ENCODE results near the gene GAL3ST3. TPM values are rescaled to one million over a fixed set of nuclear protein-coding genes. Genes with fewer than 3 reads are reported as not detected.
"Not testable (repeated sequence)": the region's sequence is repeated elsewhere in the genome, so short reads cannot be mapped to it uniquely, and the experiment has no call there.

The GAL3ST3 gene
- under 1 TPM; 0.14 to 0.44 TPM for total RNA-seq

- Mint-ChIP-seq H3K36me3 (peaks cover 10% of the 10 kb centered on the region), H3K27me3 (peaks cover 14% of the 10 kb centered on the region), H3K4me1 (peaks cover 28% of the 10 kb centered on the region), H3K4me3 (peak within 1 kb of the TSS; percentile 10), H3K27ac (no peak within 1 kb of the TSS), H3K9me3 (no peaks in the 10 kb centered on the region)
- DNase-seq (no peak), ATAC-seq (ENCODE audit: low read depth) (no peak)
- POLR2A ChIA-PET, result interaction anchor here (1.0 to 1.8 kb wide), 2 partner anchors 10 to 46 kb away, joined by 5 to 6 read pairs; partner anchors contain the start of genes BANF1 and EIF1AD
These were observed at the start of gene GAL3ST3 for GRCh38 chr11:66048547-66049323. Gene GAL3ST3, minus strand, starts transcription at chr11:66049161. Its CDS starts 3,746 bp downstream, at chr11:66045415.

DNA sequence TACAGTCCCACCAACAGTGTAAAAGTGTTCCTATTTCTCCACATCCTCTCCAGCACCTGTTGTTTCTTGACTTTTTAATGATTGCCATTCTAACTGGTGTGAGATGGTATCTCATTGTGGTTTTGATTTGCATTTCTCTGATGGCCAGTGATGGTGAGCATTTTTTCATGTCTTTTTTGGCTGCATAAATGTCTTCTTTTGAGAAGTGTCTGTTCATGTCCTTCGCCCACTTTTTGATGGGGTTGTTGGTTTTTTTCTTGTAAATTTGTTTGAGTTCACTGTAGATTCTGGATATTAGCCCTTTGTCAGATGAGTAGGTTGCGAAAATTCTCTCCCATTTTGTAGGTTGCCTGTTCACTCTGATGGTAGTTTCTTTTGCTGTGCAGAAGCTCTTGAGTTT lies 43.2 kb upstream of the GAL3ST3 start:
- H3K4me1 Mint-ChIP-seq, result peaks cover 11% of the 10 kb centered on the region
- H3K4me3 Mint-ChIP-seq; H3K27ac Mint-ChIP-seq; ATAC-seq (ENCODE audit: low read depth); DNase-seq; H3K27me3 Mint-ChIP-seq; POLR2A ChIA-PET; H3K9me3 Mint-ChIP-seq: not testable (repeated sequence)
- peaks cover 30% of the 10 kb centered on the region for H3K36me3 Mint-ChIP-seq

DNA sequence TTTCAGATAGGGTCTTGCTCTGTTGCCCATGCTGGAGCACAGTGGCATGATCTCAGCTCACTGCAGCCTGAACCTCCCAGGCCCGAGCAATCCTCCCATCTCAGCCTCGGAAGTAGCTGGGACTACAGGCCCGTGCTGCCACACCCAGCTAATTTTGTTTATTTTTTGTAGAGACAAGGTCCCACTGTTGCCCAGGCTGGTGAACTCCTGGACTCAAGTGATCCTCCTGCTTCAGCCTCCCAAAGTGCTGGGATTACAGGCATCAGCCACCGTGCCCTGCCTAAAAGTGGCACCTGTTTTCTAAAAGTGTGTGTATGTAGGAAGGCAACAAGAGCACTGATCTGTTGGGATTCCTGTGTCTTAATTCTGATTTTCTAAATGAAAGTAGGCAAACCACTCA lies 41.3 kb upstream of the GAL3ST3 start:
- no peak for ATAC-seq (ENCODE audit: low read depth)
- H3K27me3 Mint-ChIP-seq, result no peaks in the 10 kb centered on the region
- no peak overlapping the region for H3K4me3 Mint-ChIP-seq

DNA sequence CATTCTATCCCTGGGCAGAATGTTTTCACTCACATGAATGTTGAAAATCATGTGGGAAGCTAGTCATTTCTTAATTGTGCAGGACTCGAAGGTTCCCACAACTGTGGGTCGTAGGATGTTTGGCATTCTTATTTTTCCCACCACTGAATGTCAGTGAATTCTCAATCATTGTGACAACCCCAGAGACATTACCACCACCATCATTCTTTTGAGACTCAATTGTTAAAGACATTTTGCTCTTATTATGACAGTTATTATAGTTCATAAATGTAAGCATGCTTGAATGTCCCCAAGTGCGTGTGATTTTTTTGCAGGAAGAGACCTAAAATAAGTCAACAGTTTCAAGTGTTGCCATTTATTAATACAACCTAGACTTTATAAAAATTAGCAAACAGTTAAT lies 40.1 kb upstream of the GAL3ST3 start:
- Mint-ChIP-seq H3K9me3 (no peaks in the 10 kb centered on the region), H3K4me3 (no peak overlapping the region), H3K4me1 (peaks cover 13% of the 10 kb centered on the region), H3K27me3 (no peaks in the 10 kb centered on the region), H3K27ac (no peak overlapping the region), H3K36me3 (peaks cover 28% of the 10 kb centered on the region)
- POLR2A ChIA-PET, result interaction anchor here (0.8 kb wide), 1 partner anchor 37 kb away, joined by 3 read pairs; the partner anchor contains the start of gene SF3B2
- ATAC-seq (ENCODE audit: low read depth), result no peak
- no peak for DNase-seq

More for the DNA sequence above, 41.3 kb upstream of the GAL3ST3 start:
- Mint-ChIP-seq H3K36me3 (peaks cover 28% of the 10 kb centered on the region), H3K4me1 (peaks cover 8% of the 10 kb centered on the region), H3K27ac (no peak overlapping the region), H3K9me3 (no peaks in the 10 kb centered on the region)
- POLR2A ChIA-PET, result interaction anchor here (0.7 kb wide), 1 partner anchor 88 kb away, joined by 4 read pairs; the partner anchor contains the start of gene EIF1AD
- no peak for DNase-seq

DNA sequence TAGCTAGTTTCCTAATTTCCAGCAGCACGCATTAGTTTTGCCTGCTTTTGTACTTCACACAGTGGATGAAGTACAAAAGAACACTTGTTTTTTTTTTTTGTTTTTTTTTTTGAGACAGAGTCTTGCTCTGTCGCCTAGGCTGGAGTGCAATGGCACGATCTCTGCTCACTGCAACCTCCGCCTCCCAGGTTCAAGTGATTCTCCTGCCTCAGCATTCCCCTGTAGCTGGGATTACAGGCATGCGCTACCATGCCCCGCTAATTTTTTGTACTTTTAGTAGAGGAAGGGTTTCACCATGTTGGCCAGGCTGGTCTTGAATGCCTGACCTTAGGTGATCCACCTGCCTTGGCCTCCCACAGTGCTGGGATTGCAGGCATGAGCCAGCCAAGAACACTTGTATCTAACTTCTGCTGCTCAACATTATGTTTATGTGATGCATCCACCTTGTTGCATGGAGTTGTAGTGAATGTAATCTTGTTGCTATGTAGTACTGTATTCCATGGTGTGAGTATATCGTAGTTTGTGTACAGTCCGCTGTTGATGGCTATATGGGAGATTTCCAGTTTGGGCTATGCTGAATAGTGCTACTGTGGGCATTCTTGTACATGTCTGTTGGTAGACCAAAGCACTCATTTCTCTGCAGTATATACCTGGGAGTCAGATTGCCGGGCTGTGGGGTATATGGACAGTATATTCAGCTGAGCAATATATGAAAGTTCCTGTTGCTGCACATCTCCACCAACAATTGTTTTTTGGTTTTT lies 38.4 kb upstream of the GAL3ST3 start:
- no peak overlapping the region for H3K4me3 Mint-ChIP-seq
- no peaks in the 10 kb centered on the region for H3K9me3 Mint-ChIP-seq
- ATAC-seq (ENCODE audit: low read depth) (no peak), DNase-seq (no peak)
- POLR2A ChIA-PET, result no interaction called here
- peaks cover 23% of the 10 kb centered on the region for H3K4me1 Mint-ChIP-seq
- H3K27ac Mint-ChIP-seq, result no peak overlapping the region
- no peaks in the 10 kb centered on the region for H3K27me3 Mint-ChIP-seq
- peaks cover 24% of the 10 kb centered on the region for H3K36me3 Mint-ChIP-seq

DNA sequence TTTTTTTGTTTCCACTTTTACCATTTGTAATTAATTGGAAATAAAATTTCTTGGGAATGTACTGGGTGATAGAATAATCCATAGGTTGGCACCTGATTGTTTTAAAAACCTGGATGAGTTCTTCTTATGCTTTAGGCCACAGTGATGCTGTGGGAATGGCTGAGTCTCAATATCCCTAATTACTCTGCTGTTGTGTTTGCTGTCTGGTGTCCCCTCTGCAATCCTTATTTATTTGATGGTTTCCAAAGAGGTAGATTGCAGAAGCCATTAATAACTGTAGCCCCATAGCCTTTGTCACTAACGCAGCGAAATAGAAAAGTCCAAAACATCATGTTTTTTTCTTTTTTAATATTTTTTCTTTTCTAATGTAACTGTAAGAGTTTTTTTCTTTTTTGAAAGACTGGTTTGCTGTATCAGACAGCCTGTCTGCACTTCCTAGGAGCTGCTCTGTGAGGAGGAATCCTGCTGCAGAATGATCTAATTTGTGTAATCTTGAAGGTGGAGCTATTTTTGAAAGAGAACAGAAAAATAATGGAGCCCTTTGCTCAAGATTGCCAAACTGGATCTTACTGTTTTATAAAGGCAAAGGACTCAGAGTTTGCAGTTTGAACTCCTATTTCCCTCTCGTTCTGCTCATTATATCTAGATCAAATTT lies 36.0 kb upstream of the GAL3ST3 start:
- H3K4me1 Mint-ChIP-seq, result peaks cover 44% of the 10 kb centered on the region
- no peaks in the 10 kb centered on the region for H3K9me3 Mint-ChIP-seq
- no peak overlapping the region for H3K27ac Mint-ChIP-seq
- ATAC-seq (ENCODE audit: low read depth), result no peak
- POLR2A ChIA-PET, result interaction anchor here (0.6 to 1.5 kb wide), 3 partner anchors 11 to 44 kb away, joined by 3 to 5 read pairs (median 3); no protein-coding TSS in a partner anchor
- H3K36me3 Mint-ChIP-seq, result peaks cover 10% of the 10 kb centered on the region
- H3K27me3 Mint-ChIP-seq, result no peaks in the 10 kb centered on the region
- no peak overlapping the region for H3K4me3 Mint-ChIP-seq
- no peak for DNase-seq

DNA sequence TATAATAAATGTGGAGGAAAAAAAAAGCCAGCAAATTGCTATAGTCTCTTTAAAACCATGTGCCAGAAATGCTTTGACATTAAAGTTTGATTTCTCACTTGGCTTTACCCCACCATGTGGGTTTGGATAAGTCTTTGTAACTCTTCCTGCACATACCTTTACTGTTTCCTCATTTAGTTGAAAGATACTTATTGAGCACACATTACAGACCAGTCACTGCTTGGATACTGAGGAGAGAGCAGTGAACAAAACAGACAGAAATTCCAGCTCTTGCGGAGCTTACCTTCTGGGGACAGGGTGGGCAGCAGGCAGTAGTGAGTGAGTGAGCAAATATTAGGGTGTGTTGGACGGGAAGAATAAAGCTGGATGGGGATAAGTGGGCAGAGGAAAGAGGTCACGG lies 34.8 kb upstream of the GAL3ST3 start:
- H3K4me1 Mint-ChIP-seq, result peaks cover 52% of the 10 kb centered on the region
- POLR2A ChIA-PET, result no interaction called here
- no peak overlapping the region for H3K4me3 Mint-ChIP-seq

GRCh38 chr11:66082946-66083698 lies 34.2 kb upstream of the GAL3ST3 start:
- Mint-ChIP-seq H3K27me3 (no peaks in the 10 kb centered on the region), H3K4me1 (peaks cover 56% of the 10 kb centered on the region), H3K27ac (no peak overlapping the region), H3K4me3 (no peak overlapping the region), H3K36me3 (peaks cover 7% of the 10 kb centered on the region), H3K9me3 (no peaks in the 10 kb centered on the region)
- POLR2A ChIA-PET, result interaction anchor here (1.0 kb wide), 1 partner anchor 43 kb away, joined by 3 read pairs; no protein-coding TSS in a partner anchor
- ATAC-seq (ENCODE audit: low read depth), result no peak
- no peak for DNase-seq

More for the DNA sequence above, 34.8 kb upstream of the GAL3ST3 start:
- Mint-ChIP-seq H3K27ac (peak overlapping the region; percentile 47), H3K36me3 (peaks cover 5% of the 10 kb centered on the region), H3K27me3 (no peaks in the 10 kb centered on the region), H3K9me3 (no peaks in the 10 kb centered on the region)
- DNase-seq, result no peak
- no peak for ATAC-seq (ENCODE audit: low read depth)

- Mint-ChIP-seq H3K27ac (peak overlapping the region; percentile 99), H3K4me3 (peak overlapping the region; percentile 91), H3K4me1 (peaks cover 57% of the 10 kb centered on the region), H3K9me3 (no peaks in the 10 kb centered on the region), H3K27me3 (no peaks in the 10 kb centered on the region), H3K36me3 (peaks cover 15% of the 10 kb centered on the region)
- ATAC-seq (ENCODE audit: low read depth) (peak; percentile 97), DNase-seq (peak; percentile 63)
- POLR2A ChIA-PET, result interaction anchor here (0.5 to 2.1 kb wide), 11 partner anchors 10 to 581 kb away, joined by 3 to 36 read pairs (median 5); partner anchors contain the start of genes FIBP, PACS1 and SF3B2
These were observed 32.5 kb upstream of the GAL3ST3 start for GRCh38 chr11:66081505-66081904.

- Mint-ChIP-seq H3K27ac (peak overlapping the region; percentile 99), H3K27me3 (no peaks in the 10 kb centered on the region), H3K36me3 (peaks cover 16% of the 10 kb centered on the region), H3K9me3 (no peaks in the 10 kb centered on the region), H3K4me3 (peak overlapping the region; percentile 91), H3K4me1 (peaks cover 58% of the 10 kb centered on the region)
- ATAC-seq (ENCODE audit: low read depth), result peak; percentile 35
- POLR2A ChIA-PET, result interaction anchor here (0.9 to 2.1 kb wide), 8 partner anchors 9 to 192 kb away, joined by 3 to 36 read pairs (median 5); partner anchors contain the start of genes FIBP, PACS1 and SF3B2
- DNase-seq, result no peak
These were observed 31.3 kb upstream of the GAL3ST3 start for GRCh38 chr11:66080055-66080817.

DNA sequence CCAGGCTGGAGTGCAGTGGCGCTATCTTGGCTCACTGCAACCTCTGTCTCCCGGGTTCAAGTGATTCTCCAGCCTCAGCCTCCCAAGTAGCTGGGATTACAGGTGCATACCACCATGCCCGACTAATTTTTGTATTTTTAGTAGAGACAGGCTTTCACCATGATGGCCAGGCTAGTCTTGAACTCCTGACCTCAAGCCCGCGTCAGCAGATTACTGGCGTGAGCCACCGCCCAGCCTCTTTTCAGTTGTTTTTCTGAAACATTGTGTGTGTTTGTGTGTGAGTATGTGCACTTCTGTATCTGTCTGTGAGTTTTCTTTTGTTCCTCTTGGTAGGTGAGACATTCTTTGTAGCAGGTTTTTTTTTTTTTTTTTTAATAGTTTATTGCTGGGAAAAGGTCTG lies 30.0 kb upstream of the GAL3ST3 start:
- POLR2A ChIA-PET, result interaction anchor here (0.6 kb wide), 1 partner anchor 40 kb away, joined by 4 read pairs; no protein-coding TSS in a partner anchor
- not testable (repeated sequence) for H3K4me3 Mint-ChIP-seq; ATAC-seq (ENCODE audit: low read depth); H3K9me3 Mint-ChIP-seq; DNase-seq; H3K27ac Mint-ChIP-seq; H3K27me3 Mint-ChIP-seq
- Mint-ChIP-seq H3K4me1 (peaks cover 58% of the 10 kb centered on the region), H3K36me3 (peaks cover 22% of the 10 kb centered on the region)

- ATAC-seq (ENCODE audit: low read depth), result no peak
- Mint-ChIP-seq H3K36me3 (peaks cover 25% of the 10 kb centered on the region), H3K4me1 (peaks cover 54% of the 10 kb centered on the region), H3K9me3 (no peaks in the 10 kb centered on the region), H3K4me3 (no peak overlapping the region), H3K27me3 (no peaks in the 10 kb centered on the region), H3K27ac (no peak overlapping the region)
- POLR2A ChIA-PET, result interaction anchor here (0.6 kb wide), 1 partner anchor 45 kb away, joined by 3 read pairs; no protein-coding TSS in a partner anchor
- DNase-seq, result no peak
These were observed 29.0 kb upstream of the GAL3ST3 start for GRCh38 chr11:66077927-66078326.

All from activated naive CD8-positive, alpha-beta T cell treated with anti-CD3 and anti-CD28 coated beads, Interleukin-2, amount 10 ng/mL, durations not matched to agents 7 days and 5 days (primary cell).